ENCODE results near the gene BCOR.

Gene BCOR

DNA sequence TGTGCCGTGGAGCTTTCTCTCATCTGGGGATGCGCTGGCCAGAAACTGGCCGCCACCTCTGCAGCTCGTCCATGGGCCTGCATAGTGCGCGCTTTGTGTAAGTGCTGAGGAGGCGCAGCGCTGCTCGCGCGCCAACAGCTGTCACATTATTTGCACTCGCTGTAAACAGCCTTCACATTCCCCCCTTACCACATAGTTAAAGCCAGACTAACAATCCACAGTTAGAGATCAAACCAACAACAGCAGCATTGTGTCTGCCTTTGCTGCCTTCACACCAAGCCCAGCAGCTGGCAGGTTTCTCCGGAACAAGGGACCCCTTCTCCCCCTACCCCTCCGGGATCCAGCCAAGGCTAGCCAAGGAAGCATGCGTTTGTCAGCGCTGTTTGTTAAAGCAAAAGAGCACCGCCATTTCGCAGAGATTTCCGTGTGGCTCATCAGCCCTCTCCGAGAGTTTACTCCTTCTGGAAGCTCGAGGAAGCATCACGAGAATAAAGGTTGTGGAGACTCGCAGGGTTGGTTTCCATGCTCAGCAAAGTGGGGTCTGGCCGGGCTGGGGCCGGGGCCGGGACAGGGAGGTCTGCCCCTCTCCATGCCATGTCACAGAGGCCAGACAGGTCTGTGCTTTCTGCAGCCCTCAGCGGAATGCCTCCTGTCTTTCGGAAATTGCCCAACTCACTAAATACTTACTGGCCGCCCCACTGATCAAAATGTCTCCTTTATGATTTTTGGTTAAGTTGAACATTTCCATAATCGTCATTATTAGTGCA, 11.0 kb downstream of the BCOR start:
- no peak for DNase-seq (ENCODE audit: extremely low read depth in 1 of 2, low read depth in 1 of 2)

DNA sequence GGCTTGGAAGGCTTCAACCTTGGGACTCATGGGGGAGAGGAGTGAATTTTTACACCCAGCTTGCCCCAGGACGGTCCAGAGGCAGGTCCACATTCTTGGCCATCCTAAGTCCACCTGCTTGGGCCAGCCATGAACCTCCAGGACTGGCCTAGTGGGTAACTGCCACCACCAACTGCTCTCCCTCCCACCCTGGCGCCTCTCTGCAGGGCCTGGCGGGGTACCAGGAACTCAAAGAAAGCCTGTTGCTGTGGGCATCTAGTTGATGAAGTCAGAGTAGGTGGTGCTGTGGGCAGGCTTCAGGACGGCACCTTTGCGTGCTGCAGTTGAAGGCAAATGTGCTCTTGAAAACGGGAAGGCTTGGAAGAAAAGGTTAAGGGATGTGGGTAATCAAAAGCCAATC, 12.0 kb downstream of the BCOR start:
- no peak for DNase-seq (ENCODE audit: extremely low read depth in 1 of 2, low read depth in 1 of 2)

- DNase-seq (ENCODE audit: extremely low read depth in 1 of 2, low read depth in 1 of 2): no peak
Observed at GRCh38 chrX:40085102-40085551, 12.6 kb downstream of the BCOR start.

- no peak for DNase-seq (ENCODE audit: extremely low read depth in 1 of 2, low read depth in 1 of 2)
Observed at GRCh38 chrX:40084471-40085101, 13.2 kb downstream of the BCOR start.

DNA sequence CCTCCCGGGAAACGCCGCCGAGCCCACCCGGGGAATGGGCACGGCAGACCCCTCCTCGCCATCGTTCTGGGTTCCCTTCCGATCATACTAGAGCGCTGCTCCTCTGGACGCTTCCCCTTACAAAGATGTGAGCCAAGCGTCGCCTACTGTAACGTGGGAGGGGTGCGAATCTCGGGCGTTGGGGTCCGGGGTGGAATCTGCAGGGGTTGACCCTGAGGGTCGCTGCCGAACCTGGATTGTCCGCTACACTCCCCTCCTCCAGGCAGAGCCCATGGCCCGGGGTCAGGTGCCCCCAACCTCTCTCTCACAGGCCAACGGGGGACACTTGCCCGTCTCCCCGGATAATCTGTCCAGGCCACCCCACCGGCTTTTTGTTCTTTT, 13.8 kb downstream of the BCOR start:
- no peak for DNase-seq (ENCODE audit: extremely low read depth in 1 of 2, low read depth in 1 of 2)

DNA sequence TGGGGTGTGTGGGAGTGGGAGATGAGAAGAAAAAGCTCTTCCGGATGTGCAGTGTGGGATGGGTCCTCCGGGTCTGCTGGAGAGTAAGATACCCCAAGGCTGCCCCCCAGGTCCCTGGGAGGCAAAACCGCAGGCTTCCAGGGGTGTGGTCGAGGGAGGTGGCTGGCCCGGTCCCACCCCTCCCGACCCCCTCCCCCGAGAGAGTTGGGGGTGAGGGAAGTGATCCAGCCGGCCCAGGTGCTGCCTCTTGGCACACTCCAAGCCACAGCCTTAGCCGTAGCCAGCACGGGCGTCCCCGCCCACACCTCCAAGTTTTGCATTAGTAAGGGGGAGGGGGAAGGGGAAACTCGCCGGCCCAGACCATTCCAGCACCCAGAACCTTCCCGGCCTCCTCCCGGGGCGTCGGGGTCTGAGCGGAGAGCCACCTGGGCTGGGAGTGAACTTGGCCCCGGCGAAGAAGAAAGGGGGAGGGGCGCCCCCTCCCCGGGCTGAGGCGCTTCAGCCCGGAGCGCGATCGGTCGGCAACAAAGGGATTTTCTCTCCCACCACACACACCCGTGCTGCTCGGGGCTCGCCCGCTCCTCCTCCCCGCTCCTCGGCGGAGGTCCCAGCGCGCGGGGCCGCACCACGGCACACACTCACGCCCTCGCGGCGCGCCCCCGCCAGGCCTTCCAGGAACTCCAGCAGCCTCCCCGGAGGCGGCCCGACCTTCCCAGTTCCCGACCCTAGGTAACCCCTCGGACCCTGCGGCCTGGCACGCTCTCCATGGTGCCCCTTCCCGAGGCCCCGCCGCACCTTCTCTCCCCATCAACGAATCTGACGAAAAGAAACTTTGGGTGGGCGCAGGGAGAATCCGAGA, 14.4 kb downstream of the BCOR start:
- DNase-seq (ENCODE audit: extremely low read depth in 1 of 2, low read depth in 1 of 2): no peak

GRCh38 chrX:40082447-40083119, 15.2 kb downstream of the BCOR start:
- DNase-seq (ENCODE audit: extremely low read depth in 1 of 2, low read depth in 1 of 2): no peak

- no peak for DNase-seq (ENCODE audit: extremely low read depth in 1 of 2, low read depth in 1 of 2)
Observed at GRCh38 chrX:40081679-40082068, 16.1 kb downstream of the BCOR start.

DNA sequence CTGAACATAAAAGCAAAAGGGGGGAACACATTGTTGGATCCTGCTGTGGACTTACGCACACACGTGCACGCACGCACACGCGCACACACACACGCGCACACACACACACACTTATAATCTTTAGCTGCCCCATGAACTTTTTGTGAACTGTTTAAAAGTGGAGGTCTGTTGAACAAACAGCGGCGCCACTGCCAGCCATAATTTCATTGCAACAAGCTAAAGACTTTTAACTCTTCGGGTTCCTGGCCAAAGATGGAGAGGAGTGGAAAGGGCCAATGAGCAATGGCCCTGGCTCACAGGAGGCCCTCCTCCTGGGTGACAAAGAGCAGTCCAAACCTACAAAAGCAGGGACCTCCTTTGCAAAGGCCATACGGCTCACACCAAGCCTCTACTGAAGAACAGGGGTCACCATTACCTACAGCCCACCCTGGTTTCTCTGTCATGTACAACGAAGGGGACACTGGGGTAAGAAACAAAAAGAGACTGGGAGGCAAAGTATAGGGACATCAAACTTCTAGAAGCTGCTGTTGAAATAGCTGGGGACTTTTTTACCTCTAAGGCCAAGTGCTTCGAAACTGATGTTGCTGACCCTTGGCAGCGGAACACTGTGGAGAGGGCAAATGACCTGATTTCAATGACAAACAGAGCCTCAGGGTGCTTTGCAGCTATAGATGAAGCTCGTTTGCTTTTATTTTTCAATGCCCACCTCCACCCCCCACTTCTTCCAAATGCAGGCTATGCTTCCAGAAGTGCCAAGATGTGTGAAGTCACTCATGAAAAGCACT, 16.7 kb downstream of the BCOR start:
- DNase-seq (ENCODE audit: extremely low read depth in 1 of 2, low read depth in 1 of 2): no peak

DNA sequence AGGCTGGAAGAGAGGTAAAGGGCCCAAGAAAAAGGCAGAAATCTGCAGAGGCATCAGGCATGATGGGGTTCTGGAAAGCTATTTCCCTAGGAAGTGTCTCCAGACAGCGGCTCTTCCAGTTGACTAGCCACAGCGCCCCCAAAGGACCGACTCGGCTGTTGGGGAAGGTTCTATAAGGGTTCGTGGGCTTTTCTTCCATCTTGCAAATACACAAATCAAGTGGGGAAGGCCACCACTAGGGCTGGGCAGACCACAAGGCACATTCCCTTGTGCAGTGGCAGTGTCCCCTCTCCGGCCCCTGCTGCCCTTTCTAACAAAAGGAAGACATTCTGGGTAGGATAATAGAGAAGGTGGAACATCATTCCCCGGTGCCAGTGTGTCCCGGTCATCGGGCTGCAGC, 18.2 kb downstream of the BCOR start:
- no peak for DNase-seq (ENCODE audit: extremely low read depth in 1 of 2, low read depth in 1 of 2)

GRCh38 chrX:40078489-40079227, 19.1 kb downstream of the BCOR start:
- no peak for DNase-seq (ENCODE audit: extremely low read depth in 1 of 2, low read depth in 1 of 2)

DNA sequence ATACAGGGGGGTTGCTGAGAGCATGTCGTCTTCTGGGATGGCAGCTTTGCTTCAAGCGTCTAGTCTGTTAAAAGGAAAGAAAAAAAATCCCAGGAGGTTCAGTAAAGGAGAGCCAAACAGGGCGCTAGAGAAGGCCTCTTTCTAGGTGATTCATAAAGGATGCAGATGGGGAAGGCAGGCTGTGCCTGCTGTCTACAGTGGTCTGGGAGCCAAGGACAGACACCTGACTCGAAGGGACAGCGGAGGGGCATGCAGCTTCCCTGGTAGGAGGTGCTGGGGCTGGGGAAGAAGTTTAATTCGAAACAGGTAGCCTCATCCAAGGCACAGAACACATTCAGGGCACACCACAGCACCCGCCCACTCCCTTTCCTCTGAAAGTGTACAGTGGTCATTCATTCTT, 19.9 kb downstream of the BCOR start:
- DNase-seq (ENCODE audit: extremely low read depth in 1 of 2, low read depth in 1 of 2): no peak

DNA sequence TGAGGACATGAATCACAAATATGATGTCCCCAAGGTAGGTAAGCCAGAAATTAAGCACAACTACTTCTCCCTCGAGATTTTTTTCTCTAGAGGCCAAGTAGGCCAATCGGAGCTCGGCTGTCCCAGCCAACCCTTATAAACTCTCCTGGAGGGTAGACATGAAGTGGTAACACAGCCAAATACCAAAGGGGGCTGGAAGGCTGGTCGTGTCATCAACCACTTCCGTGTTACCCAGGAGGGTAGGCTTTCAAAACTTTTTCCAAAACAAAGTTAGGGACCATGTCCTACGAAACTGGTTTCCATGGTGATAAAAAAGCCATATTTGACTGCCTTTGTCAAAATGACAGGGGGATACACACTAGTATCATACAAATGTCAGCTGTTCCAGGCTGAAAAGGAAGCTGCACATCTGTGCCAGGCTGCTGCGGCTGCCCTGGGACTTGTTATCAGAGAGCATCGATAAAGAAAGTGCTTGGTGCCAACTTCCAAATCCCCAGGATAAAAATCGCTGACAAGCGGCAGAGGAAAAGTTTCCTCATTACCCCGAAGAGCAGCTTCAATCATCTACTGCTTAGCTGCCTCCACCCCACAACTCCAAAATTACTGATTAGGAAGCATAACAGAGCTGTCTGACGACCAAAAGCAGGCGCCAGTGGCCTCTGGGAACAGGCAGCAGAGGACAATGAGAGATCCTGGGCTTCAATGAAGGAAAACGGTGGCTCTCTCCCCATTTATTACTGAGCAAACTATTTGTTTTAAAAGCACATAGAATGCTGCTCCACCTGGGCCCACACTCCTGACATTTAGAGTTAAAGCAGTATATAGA, 20.8 kb downstream of the BCOR start:
- no peak for DNase-seq (ENCODE audit: extremely low read depth in 1 of 2, low read depth in 1 of 2)

GRCh38 chrX:40074959-40075332, 22.8 kb downstream of the BCOR start:
- DNase-seq (ENCODE audit: extremely low read depth in 1 of 2, low read depth in 1 of 2): no peak

DNA sequence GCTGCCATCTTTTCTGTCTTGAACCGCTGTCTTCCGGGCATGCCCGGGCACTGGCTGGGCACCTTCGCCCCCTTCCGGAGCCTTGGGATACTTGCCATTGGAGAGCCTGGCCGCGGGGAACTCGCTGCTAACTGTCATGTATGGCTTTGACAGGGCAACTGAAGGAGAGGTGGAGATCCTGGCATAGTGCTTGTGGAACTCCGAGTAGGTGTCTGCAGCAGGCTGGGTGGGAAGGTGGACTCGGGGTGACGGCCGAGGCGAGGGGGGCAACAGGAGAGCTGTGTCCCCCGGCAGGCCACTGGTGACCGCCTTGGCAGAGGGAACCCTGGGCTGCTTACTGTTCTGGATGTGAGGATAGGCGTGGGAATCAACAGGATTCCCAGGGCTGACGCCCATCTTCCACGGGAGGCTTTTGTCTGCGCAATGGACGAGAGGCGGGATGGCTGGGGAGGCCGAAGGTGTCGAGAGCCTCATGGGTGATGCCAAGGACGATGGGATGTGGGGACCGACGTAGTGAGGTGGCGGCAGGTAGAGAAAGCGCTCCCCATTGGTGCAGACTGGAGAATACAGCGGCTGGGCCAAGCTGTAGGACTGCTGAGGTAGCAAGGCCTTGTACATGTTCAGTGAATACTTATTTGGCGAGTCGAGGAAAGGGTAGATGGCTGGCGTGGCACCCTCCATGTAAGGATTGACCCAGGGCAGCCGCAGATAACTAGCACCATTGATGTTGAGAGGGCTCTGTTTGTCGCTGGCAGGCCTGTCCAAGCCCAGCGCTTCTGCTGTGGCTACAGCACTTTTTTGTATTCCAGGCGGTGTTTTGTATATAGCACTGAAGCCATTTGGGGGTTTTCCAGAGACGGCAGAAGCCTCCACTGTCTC, 23.4 kb downstream of the BCOR start:
- no peak for DNase-seq (ENCODE audit: extremely low read depth in 1 of 2, low read depth in 1 of 2)

- DNase-seq (ENCODE audit: extremely low read depth in 1 of 2, low read depth in 1 of 2): no peak
Observed at GRCh38 chrX:40073439-40074054, 24.2 kb downstream of the BCOR start.

- DNase-seq (ENCODE audit: extremely low read depth in 1 of 2, low read depth in 1 of 2): no peak
Observed at GRCh38 chrX:40072246-40072645, 25.5 kb downstream of the BCOR start.

GRCh38 chrX:40068048-40068447, 29.7 kb downstream of the BCOR start:
- DNase-seq (ENCODE audit: extremely low read depth in 1 of 2, low read depth in 1 of 2): no peak

Measured in stimulated activated CD8-positive, alpha-beta memory T cell treated with anti-CD3 and anti-CD28 coated beads, Interleukin-7, amount 100 ng/mL, for 48 hours (primary cell).